Measurements from ENCODE around the gene LSM8. TPM values are rescaled to one million over a fixed set of nuclear protein-coding genes. Genes with fewer than 3 reads are reported as not detected.
"Not testable (repeated sequence)": the region's sequence is repeated elsewhere in the genome, so short reads cannot be mapped to it uniquely, and the experiment has no call there.

Gene LSM8
- total and polyA plus RNA-seq, 4 donors, result 22.9 to 70.8 (median 32.7) TPM

DNA sequence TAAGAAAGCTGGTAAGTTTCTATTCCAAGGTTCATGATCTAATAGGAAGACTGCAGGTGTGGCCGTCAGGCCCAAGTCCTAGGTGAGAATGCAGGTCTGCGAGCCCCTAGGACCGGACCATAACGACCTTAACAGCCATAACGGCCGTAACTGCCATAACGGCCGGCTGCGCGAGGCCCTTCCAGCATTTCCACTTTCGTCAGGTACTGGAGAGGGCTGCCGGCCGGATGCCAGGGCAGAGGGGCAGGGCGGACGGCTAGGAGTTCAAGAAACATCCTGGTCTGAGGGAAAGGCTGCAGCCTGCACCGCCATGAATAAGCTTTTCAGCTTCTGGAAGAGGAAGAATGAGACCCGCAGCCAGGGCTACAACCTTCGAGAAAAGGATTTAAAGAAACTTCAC lies 40.6 kb downstream of the LSM8 start, which contains the start of gene ANKRD7:
Gene ANKRD7, plus strand, starts transcription at position 184 of the 400 bp plus-strand sequence. Its CDS starts 127 bp downstream, at position 311.
- Histone ChIP-seq H3K27ac (ENCODE audit: low read depth in 1 of 2, low read length in 1 of 2) (no peak within 1 kb of the TSS), H3K27me3 (ENCODE audit: control insufficient read depth in 3 of 3, insufficient read depth in 3 of 3, low read length in 2 of 3) (no peaks in the 10 kb centered on the region), H3K36me3 (ENCODE audit: control insufficient read depth in 4 of 4, insufficient read depth in 4 of 4, low read length in 4 of 4) (no peaks in the 10 kb centered on the region), H3K9ac (ENCODE audit: insufficient read depth in 1 of 2, low read length in 2 of 2) (no peak within 1 kb of the TSS), H3K9me3 (ENCODE audit: control insufficient read depth in 4 of 4, insufficient read depth in 3 of 4, low read length in 3 of 4) (no peaks in the 10 kb centered on the region), H3K4me3 (no peak within 1 kb of the TSS), H3K4me1 (ENCODE audit: control insufficient read depth in 5 of 5, insufficient read depth in 5 of 5, low read length in 5 of 5) (no peaks in the 10 kb centered on the region)
- ATAC-seq (ENCODE audit: insufficient read depth, low FRiP score) (no peak), DNase-seq (no peak)
- WGBS, 2 donors, result 93 to 95% methylated on average over 18 of the region's 18 CpGs
- TF ChIP-seq, protein P1, sequence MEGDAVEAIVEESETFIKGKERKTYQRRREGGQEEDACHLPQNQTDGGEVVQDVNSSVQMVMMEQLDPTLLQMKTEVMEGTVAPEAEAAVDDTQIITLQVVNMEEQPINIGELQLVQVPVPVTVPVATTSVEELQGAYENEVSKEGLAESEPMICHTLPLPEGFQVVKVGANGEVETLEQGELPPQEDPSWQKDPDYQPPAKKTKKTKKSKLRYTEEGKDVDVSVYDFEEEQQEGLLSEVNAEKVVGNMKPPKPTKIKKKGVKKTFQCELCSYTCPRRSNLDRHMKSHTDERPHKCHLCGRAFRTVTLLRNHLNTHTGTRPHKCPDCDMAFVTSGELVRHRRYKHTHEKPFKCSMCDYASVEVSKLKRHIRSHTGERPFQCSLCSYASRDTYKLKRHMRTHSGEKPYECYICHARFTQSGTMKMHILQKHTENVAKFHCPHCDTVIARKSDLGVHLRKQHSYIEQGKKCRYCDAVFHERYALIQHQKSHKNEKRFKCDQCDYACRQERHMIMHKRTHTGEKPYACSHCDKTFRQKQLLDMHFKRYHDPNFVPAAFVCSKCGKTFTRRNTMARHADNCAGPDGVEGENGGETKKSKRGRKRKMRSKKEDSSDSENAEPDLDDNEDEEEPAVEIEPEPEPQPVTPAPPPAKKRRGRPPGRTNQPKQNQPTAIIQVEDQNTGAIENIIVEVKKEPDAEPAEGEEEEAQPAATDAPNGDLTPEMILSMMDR (IDR thresholded peaks at IDR 0.05; ENCODE audit: control extremely low read depth, extremely low read depth), result no peak

DNA sequence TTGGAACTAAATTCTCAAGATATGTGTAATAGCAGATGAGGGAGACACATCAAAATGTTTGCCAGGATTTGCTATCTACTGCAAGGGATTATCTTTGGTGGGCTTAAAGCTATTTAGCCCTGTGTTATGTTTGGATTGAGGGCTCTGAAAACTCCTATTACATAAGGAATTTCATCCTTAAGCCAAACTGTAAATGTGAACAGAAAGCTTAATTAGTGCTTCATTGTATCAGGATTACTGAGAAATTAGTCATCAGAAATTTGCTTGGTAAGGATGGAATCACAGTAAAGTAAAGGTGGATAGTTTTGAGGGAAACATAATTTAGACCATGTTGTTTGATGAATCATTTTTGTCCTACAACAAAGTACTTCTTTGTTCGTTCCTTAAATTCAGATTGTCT lies 48.9 kb downstream of the LSM8 start:
- TF ChIP-seq, protein P1 (IDR thresholded peaks at IDR 0.05; ENCODE audit: control extremely low read depth, extremely low read depth), result no peak
- no peaks in the 10 kb centered on the region for H3K27me3 ChIP-seq (ENCODE audit: control insufficient read depth in 3 of 3, insufficient read depth in 3 of 3, low read length in 2 of 3)
- no peak for DNase-seq
- H3K9me3 ChIP-seq (ENCODE audit: control insufficient read depth in 4 of 4, insufficient read depth in 3 of 4, low read length in 3 of 4), result no peaks in the 10 kb centered on the region
- H3K27ac ChIP-seq (ENCODE audit: low read depth in 1 of 2, low read length in 1 of 2), result no peak overlapping the region
- H3K36me3 ChIP-seq (ENCODE audit: control insufficient read depth in 4 of 4, insufficient read depth in 4 of 4, low read length in 4 of 4), result no peaks in the 10 kb centered on the region
- H3K4me1 ChIP-seq (ENCODE audit: control insufficient read depth in 5 of 5, insufficient read depth in 5 of 5, low read length in 5 of 5), result no peaks in the 10 kb centered on the region
- ATAC-seq (ENCODE audit: insufficient read depth, low FRiP score), result no peak
- 92 to 94% methylated on average over 1 of the region's 1 CpG for WGBS, 2 donors
- H3K9ac ChIP-seq (ENCODE audit: insufficient read depth in 1 of 2, low read length in 2 of 2), result no peak overlapping the region
- no peak overlapping the region for H3K4me3 ChIP-seq

DNA sequence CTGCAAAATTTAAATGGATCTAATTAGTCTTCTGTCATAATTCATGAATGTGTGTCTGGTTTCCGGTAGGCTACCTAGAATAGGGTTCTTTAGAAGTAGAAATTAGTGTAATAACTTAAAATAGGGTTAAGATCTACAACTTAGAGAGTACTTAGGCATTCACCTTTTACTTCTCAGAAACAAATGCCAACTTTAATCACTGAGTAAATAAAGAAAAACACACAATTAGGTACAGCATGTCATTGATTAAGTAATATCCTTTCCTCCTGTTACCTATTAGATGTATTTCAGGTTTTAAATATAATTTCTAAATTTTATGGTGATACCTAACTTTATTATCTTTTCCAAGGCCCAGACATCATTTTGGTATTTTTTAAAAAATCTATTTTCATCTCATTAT lies 49.8 kb downstream of the LSM8 start:
- H3K27me3 ChIP-seq (ENCODE audit: control insufficient read depth in 3 of 3, insufficient read depth in 3 of 3, low read length in 2 of 3), result no peaks in the 10 kb centered on the region
- H3K36me3 ChIP-seq (ENCODE audit: control insufficient read depth in 4 of 4, insufficient read depth in 4 of 4, low read length in 4 of 4), result no peaks in the 10 kb centered on the region
- TF ChIP-seq, protein P1 (IDR thresholded peaks at IDR 0.05; ENCODE audit: control extremely low read depth, extremely low read depth), result no peak
- no peak overlapping the region for H3K27ac ChIP-seq (ENCODE audit: low read depth in 1 of 2, low read length in 1 of 2)
- ATAC-seq (ENCODE audit: insufficient read depth, low FRiP score) (no peak), DNase-seq (no peak)
- no peak overlapping the region for H3K4me3 ChIP-seq
- H3K9ac ChIP-seq (ENCODE audit: insufficient read depth in 1 of 2, low read length in 2 of 2), result no peak overlapping the region
- H3K9me3 ChIP-seq (ENCODE audit: control insufficient read depth in 4 of 4, insufficient read depth in 3 of 4, low read length in 3 of 4), result no peaks in the 10 kb centered on the region
- WGBS, 2 donors, result 75 to 82% methylated on average over 1 of the region's 1 CpG
- H3K4me1 ChIP-seq (ENCODE audit: control insufficient read depth in 5 of 5, insufficient read depth in 5 of 5, low read length in 5 of 5), result no peaks in the 10 kb centered on the region

DNA sequence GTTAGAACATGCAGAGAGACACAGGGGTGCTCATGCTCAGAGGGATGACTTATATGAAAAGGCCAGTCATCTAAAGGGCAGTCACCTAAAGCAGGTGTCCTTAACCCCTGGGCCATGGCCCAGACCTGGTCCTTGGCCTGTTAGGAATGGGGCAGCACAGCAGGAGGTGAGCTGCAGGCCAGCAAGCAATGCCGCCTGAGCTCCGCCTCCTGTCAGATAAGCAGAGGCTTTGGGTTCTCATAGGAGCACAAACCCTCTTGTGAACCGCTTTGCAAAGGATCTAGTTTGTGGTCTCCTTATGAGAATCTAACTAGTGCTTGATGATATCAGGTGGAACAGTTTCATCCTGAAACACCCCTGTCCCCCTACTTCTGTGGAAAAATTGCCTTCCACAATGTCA lies 55.0 kb downstream of the LSM8 start:
- H3K9ac ChIP-seq (ENCODE audit: insufficient read depth in 1 of 2, low read length in 2 of 2), result no peak overlapping the region
- TF ChIP-seq, protein P1 (IDR thresholded peaks at IDR 0.05; ENCODE audit: control extremely low read depth, extremely low read depth), result no peak
- H3K9me3 ChIP-seq (ENCODE audit: control insufficient read depth in 4 of 4, insufficient read depth in 3 of 4, low read length in 3 of 4), result no peaks in the 10 kb centered on the region
- no peak overlapping the region for H3K4me3 ChIP-seq
- no peaks in the 10 kb centered on the region for H3K36me3 ChIP-seq (ENCODE audit: control insufficient read depth in 4 of 4, insufficient read depth in 4 of 4, low read length in 4 of 4)
- DNase-seq (no peak), ATAC-seq (ENCODE audit: insufficient read depth, low FRiP score) (no peak)
- WGBS, 2 donors, result 90 to 91% methylated on average over 3 of the region's 3 CpGs
- H3K27ac ChIP-seq (ENCODE audit: low read depth in 1 of 2, low read length in 1 of 2), result no peak overlapping the region
- no peaks in the 10 kb centered on the region for H3K4me1 ChIP-seq (ENCODE audit: control insufficient read depth in 5 of 5, insufficient read depth in 5 of 5, low read length in 5 of 5)
- no peaks in the 10 kb centered on the region for H3K27me3 ChIP-seq (ENCODE audit: control insufficient read depth in 3 of 3, insufficient read depth in 3 of 3, low read length in 2 of 3)

DNA sequence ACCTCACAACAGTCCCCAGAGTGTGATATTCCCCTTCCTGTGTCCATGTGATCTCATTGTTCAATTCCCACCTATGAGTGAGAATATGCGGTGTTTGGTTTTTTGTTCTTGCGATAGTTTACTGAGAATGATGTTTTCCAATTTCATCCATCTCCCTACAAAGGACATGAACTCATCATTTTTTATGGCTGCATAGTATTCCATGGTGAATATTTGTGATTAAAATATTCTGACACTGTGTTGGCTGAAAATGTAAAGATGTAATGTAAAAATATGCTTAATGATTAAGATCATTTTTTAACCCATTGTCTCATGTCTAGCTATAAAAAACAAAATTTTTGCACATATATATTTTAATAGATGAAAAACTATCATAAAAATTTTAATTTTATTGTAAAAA lies 56.4 kb downstream of the LSM8 start:
- not testable (repeated sequence) for H3K27ac ChIP-seq (ENCODE audit: low read depth in 1 of 2, low read length in 1 of 2); ATAC-seq (ENCODE audit: insufficient read depth, low FRiP score); DNase-seq; H3K27me3 ChIP-seq (ENCODE audit: control insufficient read depth in 3 of 3, insufficient read depth in 3 of 3, low read length in 2 of 3); H3K4me3 ChIP-seq; H3K4me1 ChIP-seq (ENCODE audit: control insufficient read depth in 5 of 5, insufficient read depth in 5 of 5, low read length in 5 of 5); H3K36me3 ChIP-seq (ENCODE audit: control insufficient read depth in 4 of 4, insufficient read depth in 4 of 4, low read length in 4 of 4); H3K9ac ChIP-seq (ENCODE audit: insufficient read depth in 1 of 2, low read length in 2 of 2); H3K9me3 ChIP-seq (ENCODE audit: control insufficient read depth in 4 of 4, insufficient read depth in 3 of 4, low read length in 3 of 4)
- 93 to 94% methylated on average over 2 of the region's 2 CpGs for WGBS, 2 donors
